HepG2 (cell line): ENCODE data around the gene APOC3. TPM values are rescaled to one million over a fixed set of nuclear protein-coding genes. Genes with fewer than 3 reads are reported as not detected.

ENCODE experiments used
- DPF2 ChIP-seq: sonication (generic); formaldehyde crosslinking; IDR thresholded peaks from 2 replicates; pipeline ENCODE4 v1.4.0; 2020; ENCODE audit warnings: mild to moderate bottlenecking, low read depth, missing genetic modification reagents, borderline replicate concordance
- GPN1 ChIP-seq: sonication (generic); formaldehyde crosslinking; IDR thresholded peaks from 2 replicates; pipeline ENCODE4 v1.5.1; 2020; ENCODE audit warnings: missing genetic modification reagents, borderline replicate concordance
- HNRNPK ChIP-seq: fragments of 200-400 bp; formaldehyde crosslinking; IDR thresholded peaks from 2 replicates; pipeline ENCODE4 v1.6.1; 2018; ENCODE audit warnings: low read length, low read depth, moderate library complexity, mild to moderate bottlenecking; ENCODE audit not compliant: poor library complexity, severe bottlenecking
- KDM2A ChIP-seq: sonication (generic); formaldehyde crosslinking; IDR thresholded peaks from 2 replicates; pipeline ENCODE4 v1.4.0; 2020; ENCODE audit warnings: low read depth, missing genetic modification reagents, borderline replicate concordance
- MZF1 ChIP-seq: sonication (generic); formaldehyde crosslinking; IDR thresholded peaks from 2 replicates; pipeline ENCODE4 v1.8.1; 2023; ENCODE audit warnings: mild to moderate bottlenecking, missing genetic modification reagents, borderline replicate concordance
- NCOA5 ChIP-seq: sonication (generic); formaldehyde crosslinking; IDR thresholded peaks from 2 replicates; pipeline ENCODE4 v1.4.0; 2020; ENCODE audit warnings: missing genetic modification reagents
- TAF15 ChIP-seq: fragments of 200-400 bp; formaldehyde crosslinking; IDR thresholded peaks from one replicate; pipeline ENCODE4 v1.6.1; 2018; ENCODE audit warnings: mild to moderate bottlenecking, low read depth, low read length; ENCODE audit not compliant: poor library complexity, severe bottlenecking
- TCF7L2 ChIP-seq: IDR thresholded peaks from 2 replicates; pipeline ENCODE4 v1.6.1; 2011; ENCODE audit warnings: mild to moderate bottlenecking, low read depth, low read length, moderate library complexity
- THAP11 ChIP-seq: IDR thresholded peaks from 2 replicates; pipeline ENCODE4 v1.6.1; 2016; ENCODE audit warnings: missing biosample characterization, missing genetic modification reagents
- ZNF432 ChIP-seq: sonication (generic); formaldehyde crosslinking; IDR thresholded peaks from 2 replicates; pipeline ENCODE4 v1.5.0; 2020; ENCODE audit warnings: missing genetic modification reagents, mild to moderate bottlenecking, borderline replicate concordance
- ZNF546 ChIP-seq: sonication (generic); formaldehyde crosslinking; conservative IDR thresholded peaks from 2 replicates; pipeline ENCODE4 v1.8.1; 2023; ENCODE audit warnings: mild to moderate bottlenecking, missing genetic modification reagents
- ZNF549 ChIP-seq: sonication (generic); formaldehyde crosslinking; IDR thresholded peaks from 2 replicates; pipeline ENCODE4 v1.5.0; 2020; ENCODE audit warnings: missing genetic modification reagents
- ZNF615 ChIP-seq: sonication (generic); formaldehyde crosslinking; IDR thresholded peaks from 2 replicates; pipeline ENCODE4 v1.5.0; 2020; ENCODE audit warnings: mild to moderate bottlenecking, missing genetic modification reagents, borderline replicate concordance
- ZSCAN21 ChIP-seq: sonication (generic); formaldehyde crosslinking; IDR thresholded peaks from 2 replicates; pipeline ENCODE4 v1.8.0; 2022; ENCODE audit warnings: mild to moderate bottlenecking, missing genetic modification reagents, moderate library complexity, borderline replicate concordance
- polyA plus RNA-seq, 8 experiments: library from polyadenylated mRNA; depleted of rRNA in 3 of 8; stranded (reverse) in 7 of 8; unstranded in 1 of 8; fragments of >200 nt; fragmentation: Illumina TruSeq in 4 of 8; extraction: Trizol in 4 of 8; gene quantifications; 2 replicates each; pipeline versions ENCODE4 v1.2.1 to v1.2.3, GENCODE V29; 2011 to 2016; ENCODE audit warnings: low read depth in 4 of 8, missing spikeins in 1 of 8, mixed read lengths in 1 of 8; ENCODE audit not compliant: insufficient read depth in 1 of 8
- total RNA-seq, 5 experiments: library from RNA; depleted of rRNA; stranded (reverse); fragments of >200 nt; fragmentation: Illumina TruSeq; extraction: Trizol; gene quantifications; 2 replicates each; pipeline ENCODE4 v1.2.3, GENCODE V29; 2016; ENCODE audit warnings: low read depth in 1 of 5
- TF ChIP-seq, protein P1 (sequence below): sonication (generic); formaldehyde crosslinking; IDR thresholded peaks from 2 replicates; pipeline ENCODE4 v1.4.0; 2020; ENCODE audit warnings: missing genetic modification reagents, mild to moderate bottlenecking, borderline replicate concordance
- TF ChIP-seq, protein P2 (sequence below): IDR thresholded peaks from 2 replicates; pipeline ENCODE4 v1.6.1; 2016; ENCODE audit warnings: missing compliant biosample characterization, missing genetic modification reagents, borderline replicate concordance
- TF ChIP-seq, protein P3 (sequence below): sonication (generic); formaldehyde crosslinking; IDR thresholded peaks from 2 replicates; pipeline ENCODE4 v1.9.0; 2022; ENCODE audit warnings: missing genetic modification reagents, mild to moderate bottlenecking, borderline replicate concordance
- TF ChIP-seq, protein P4 (sequence below): IDR thresholded peaks from 2 replicates; pipeline ENCODE4 v1.6.1; 2016; ENCODE audit warnings: control low read depth
- TF ChIP-seq, protein P5 (sequence below): sonication (generic); formaldehyde crosslinking; IDR thresholded peaks from 2 replicates; pipeline ENCODE4 v1.5.1; 2020; ENCODE audit warnings: mild to moderate bottlenecking, missing genetic modification reagents, borderline replicate concordance

APOC3 gene
- total and polyA plus RNA-seq, 2 of the 13 experiments (the other 11 are each of a cell fraction or from before 2014, with no cell fraction given) = 314 to 687 TPM

DNA sequence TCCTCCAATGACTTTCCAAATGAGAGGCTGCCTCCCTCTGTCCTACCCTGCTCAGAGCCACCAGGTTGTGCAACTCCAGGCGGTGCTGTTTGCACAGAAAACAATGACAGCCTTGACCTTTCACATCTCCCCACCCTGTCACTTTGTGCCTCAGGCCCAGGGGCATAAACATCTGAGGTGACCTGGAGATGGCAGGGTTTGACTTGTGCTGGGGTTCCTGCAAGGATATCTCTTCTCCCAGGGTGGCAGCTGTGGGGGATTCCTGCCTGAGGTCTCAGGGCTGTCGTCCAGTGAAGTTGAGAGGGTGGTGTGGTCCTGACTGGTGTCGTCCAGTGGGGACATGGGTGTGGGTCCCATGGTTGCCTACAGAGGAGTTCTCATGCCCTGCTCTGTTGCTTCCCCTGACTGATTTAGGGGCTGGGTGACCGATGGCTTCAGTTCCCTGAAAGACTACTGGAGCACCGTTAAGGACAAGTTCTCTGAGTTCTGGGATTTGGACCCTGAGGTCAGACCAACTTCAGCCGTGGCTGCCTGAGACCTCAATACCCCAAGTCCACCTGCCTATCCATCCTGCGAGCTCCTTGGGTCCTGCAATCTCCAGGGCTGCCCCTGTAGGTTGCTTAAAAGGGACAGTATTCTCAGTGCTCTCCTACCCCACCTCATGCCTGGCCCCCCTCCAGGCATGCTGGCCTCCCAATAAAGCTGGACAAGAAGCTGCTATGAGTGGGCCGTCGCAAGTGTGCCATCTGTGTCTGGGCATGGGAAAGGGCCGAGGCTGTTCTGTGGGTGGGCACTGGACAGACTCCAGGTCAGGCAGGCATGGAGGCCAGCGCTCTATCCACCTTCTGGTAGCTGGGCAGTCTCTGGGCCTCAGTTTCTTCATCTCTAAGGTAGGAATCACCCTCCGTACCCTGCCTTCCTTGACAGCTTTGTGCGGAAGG is 2.9 kb downstream of the APOC3 start (continued):
- TF ChIP-seq, protein P1, sequence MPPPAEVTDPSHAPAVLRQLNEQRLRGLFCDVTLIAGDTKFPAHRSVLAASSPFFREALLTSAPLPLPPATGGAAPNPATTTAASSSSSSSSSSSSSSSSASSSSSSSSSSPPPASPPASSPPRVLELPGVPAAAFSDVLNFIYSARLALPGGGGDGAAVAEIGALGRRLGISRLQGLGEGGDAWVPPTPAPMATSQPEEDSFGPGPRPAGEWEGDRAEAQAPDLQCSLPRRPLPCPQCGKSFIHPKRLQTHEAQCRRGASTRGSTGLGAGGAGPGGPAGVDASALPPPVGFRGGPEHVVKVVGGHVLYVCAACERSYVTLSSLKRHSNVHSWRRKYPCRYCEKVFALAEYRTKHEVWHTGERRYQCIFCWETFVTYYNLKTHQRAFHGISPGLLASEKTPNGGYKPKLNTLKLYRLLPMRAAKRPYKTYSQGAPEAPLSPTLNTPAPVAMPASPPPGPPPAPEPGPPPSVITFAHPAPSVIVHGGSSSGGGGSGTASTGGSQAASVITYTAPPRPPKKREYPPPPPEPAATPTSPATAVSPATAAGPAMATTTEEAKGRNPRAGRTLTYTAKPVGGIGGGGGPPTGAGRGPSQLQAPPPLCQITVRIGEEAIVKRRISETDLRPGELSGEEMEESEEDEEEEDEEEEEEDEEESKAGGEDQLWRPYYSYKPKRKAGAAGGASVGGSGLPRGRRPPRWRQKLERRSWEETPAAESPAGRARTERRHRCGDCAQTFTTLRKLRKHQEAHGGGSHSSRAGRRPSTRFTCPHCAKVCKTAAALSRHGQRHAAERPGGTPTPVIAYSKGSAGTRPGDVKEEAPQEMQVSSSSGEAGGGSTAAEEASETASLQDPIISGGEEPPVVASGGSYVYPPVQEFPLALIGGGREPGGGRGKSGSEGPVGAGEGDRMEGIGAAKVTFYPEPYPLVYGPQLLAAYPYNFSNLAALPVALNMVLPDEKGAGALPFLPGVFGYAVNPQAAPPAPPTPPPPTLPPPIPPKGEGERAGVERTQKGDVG = peak; percentile 97
- no peak for TF ChIP-seq HNRNPK
- TF ChIP-seq, protein P2, sequence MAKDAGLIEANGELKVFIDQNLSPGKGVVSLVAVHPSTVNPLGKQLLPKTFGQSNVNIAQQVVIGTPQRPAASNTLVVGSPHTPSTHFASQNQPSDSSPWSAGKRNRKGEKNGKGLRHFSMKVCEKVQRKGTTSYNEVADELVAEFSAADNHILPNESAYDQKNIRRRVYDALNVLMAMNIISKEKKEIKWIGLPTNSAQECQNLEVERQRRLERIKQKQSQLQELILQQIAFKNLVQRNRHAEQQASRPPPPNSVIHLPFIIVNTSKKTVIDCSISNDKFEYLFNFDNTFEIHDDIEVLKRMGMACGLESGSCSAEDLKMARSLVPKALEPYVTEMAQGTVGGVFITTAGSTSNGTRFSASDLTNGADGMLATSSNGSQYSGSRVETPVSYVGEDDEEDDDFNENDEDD (CRISPR knock-in tag) = no peak; the same call in 1 of the 2 replicates
- TF ChIP-seq, protein P3, sequence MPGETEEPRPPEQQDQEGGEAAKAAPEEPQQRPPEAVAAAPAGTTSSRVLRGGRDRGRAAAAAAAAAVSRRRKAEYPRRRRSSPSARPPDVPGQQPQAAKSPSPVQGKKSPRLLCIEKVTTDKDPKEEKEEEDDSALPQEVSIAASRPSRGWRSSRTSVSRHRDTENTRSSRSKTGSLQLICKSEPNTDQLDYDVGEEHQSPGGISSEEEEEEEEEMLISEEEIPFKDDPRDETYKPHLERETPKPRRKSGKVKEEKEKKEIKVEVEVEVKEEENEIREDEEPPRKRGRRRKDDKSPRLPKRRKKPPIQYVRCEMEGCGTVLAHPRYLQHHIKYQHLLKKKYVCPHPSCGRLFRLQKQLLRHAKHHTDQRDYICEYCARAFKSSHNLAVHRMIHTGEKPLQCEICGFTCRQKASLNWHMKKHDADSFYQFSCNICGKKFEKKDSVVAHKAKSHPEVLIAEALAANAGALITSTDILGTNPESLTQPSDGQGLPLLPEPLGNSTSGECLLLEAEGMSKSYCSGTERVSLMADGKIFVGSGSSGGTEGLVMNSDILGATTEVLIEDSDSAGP (CRISPR knock-in tag) = peak; percentile 78
- no peak for TF ChIP-seq ZNF432 (CRISPR knock-in tag)
- TF ChIP-seq MZF1 (CRISPR knock-in tag) = no peak
- TF ChIP-seq GPN1 (CRISPR knock-in tag) = no peak
- TF ChIP-seq ZSCAN21 (CRISPR knock-in tag) = peak; percentile 89; the same call in 1 of the 2 replicates
- TF ChIP-seq NCOA5 (CRISPR knock-in tag) = 0 out of 2 replicates have a peak, but pooled peaks have one; percentile 49
- TF ChIP-seq, protein P4, sequence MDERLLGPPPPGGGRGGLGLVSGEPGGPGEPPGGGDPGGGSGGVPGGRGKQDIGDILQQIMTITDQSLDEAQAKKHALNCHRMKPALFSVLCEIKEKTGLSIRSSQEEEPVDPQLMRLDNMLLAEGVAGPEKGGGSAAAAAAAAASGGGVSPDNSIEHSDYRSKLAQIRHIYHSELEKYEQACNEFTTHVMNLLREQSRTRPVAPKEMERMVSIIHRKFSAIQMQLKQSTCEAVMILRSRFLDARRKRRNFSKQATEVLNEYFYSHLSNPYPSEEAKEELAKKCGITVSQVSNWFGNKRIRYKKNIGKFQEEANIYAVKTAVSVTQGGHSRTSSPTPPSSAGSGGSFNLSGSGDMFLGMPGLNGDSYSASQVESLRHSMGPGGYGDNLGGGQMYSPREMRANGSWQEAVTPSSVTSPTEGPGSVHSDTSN (CRISPR knock-in tag) = peak; percentile 55; the same call in 1 of the 2 replicates
- TF ChIP-seq ZNF546 (CRISPR knock-in tag) = peak; percentile 60
- peak; percentile 80 for TF ChIP-seq KDM2A (CRISPR knock-in tag)
- TF ChIP-seq ZNF549 (CRISPR knock-in tag) = no peak
- TF ChIP-seq ZNF615 = no peak
- no peak for TF ChIP-seq TAF15
- TF ChIP-seq THAP11 = peak; percentile 80
- TF ChIP-seq TCF7L2 = no peak
- TF ChIP-seq, protein P5, sequence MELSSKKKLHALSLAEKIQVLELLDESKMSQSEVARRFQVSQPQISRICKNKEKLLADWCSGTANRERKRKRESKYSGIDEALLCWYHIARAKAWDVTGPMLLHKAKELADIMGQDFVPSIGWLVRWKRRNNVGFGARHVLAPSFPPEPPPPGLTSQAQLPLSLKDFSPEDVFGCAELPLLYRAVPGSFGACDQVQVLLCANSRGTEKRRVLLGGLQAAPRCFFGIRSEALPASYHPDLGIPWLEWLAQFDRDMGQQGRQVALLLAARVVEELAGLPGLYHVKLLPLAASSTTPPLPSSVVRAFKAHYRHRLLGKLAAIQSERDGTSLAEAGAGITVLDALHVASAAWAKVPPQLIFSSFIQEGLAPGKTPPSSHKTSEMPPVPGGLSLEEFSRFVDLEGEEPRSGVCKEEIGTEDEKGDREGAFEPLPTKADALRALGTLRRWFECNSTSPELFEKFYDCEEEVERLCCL (CRISPR knock-in tag) = no peak
- TF ChIP-seq DPF2 (CRISPR knock-in tag) = peak; percentile 98
